Hepatocyte (in vitro differentiated cells): Measurements from ENCODE around the gene C20orf141. TPM values are rescaled to one million over a fixed set of nuclear protein-coding genes. Genes with fewer than 3 reads are reported as not detected.

ENCODE experiments used
- DNase-seq: peaks from one replicate; pipeline ENCODE4 v3.0.0-alpha.2; 2016; ENCODE audit warnings: low spot score
- H2AFZ ChIP-seq: fragments of 200-600 bp; sonication (generic); 2 replicates; pipeline ENCODE4 v1.6.0; 2016; ENCODE audit warnings: antibody characterized with exemption, mild to moderate bottlenecking
- H3K27ac ChIP-seq: fragments of 200-600 bp; sonication (generic); 2 replicates; pipeline ENCODE4 v1.5.1; 2016; ENCODE audit warnings: mild to moderate bottlenecking
- H3K27me3 ChIP-seq: fragments of 200-600 bp; sonication (generic); 2 replicates; pipeline ENCODE4 v1.6.1; 2016
- H3K36me3 ChIP-seq: fragments of 200-600 bp; sonication (generic); replicated peaks from 2 replicates; pipeline ENCODE4 v1.5.1; 2016; ENCODE audit warnings: low read depth; ENCODE audit not compliant: insufficient read depth
- H3K4me1 ChIP-seq: fragments of 200-600 bp; sonication (generic); 2 replicates; pipeline ENCODE4 v1.5.1; 2016; ENCODE audit warnings: mild to moderate bottlenecking, moderate library complexity; ENCODE audit not compliant: insufficient read depth
- H3K4me2 ChIP-seq: fragments of 200-600 bp; sonication (generic); 2 replicates; pipeline ENCODE4 v1.6.0; 2016
- H3K4me3 ChIP-seq: fragments of 200-600 bp; sonication (generic); 2 replicates; pipeline ENCODE4 v1.5.1; 2016; ENCODE audit warnings: mild to moderate bottlenecking
- H3K79me2 ChIP-seq: fragments of 200-600 bp; sonication (generic); 2 replicates; pipeline ENCODE4 v1.6.0; 2017; ENCODE audit warnings: mild to moderate bottlenecking
- H3K9me2 ChIP-seq: fragments of 200-600 bp; sonication (generic); replicated peaks from 2 replicates; pipeline ENCODE4 v1.6.0; 2017; ENCODE audit warnings: mild to moderate bottlenecking; ENCODE audit not compliant: insufficient read depth
- H3K9me3 ChIP-seq: fragments of 200-600 bp; sonication (generic); 2 replicates; pipeline ENCODE4 v1.5.1; 2016; ENCODE audit warnings: low read depth, mild to moderate bottlenecking
- H4K20me1 ChIP-seq: fragments of 200-600 bp; sonication (generic); 2 replicates; pipeline ENCODE4 v1.6.0; 2016; ENCODE audit warnings: mild to moderate bottlenecking; ENCODE audit not compliant: insufficient read depth, poor library complexity, severe bottlenecking
- CTCF ChIP-seq: fragments of 200-600 bp; sonication (generic); IDR thresholded peaks from 2 replicates; pipeline ENCODE4 v1.5.1; 2016; ENCODE audit warnings: antibody characterized with exemption, mild to moderate bottlenecking; ENCODE audit not compliant: poor library complexity
- EZH2 ChIP-seq: fragments of 200-600 bp; sonication (generic); IDR thresholded peaks from 2 replicates; pipeline ENCODE4 v1.6.1; 2016; ENCODE audit warnings: antibody characterized with exemption, mild to moderate bottlenecking, borderline replicate concordance
- EZH2phosphoT487 ChIP-seq: fragments of 200-600 bp; sonication (generic); IDR thresholded peaks from one replicate; pipeline ENCODE4 v1.6.1; 2018; ENCODE audit warnings: antibody characterized with exemption, mild to moderate bottlenecking, low read depth, moderate library complexity; ENCODE audit not compliant: unreplicated experiment, severe bottlenecking
- WGBS: methylation state at CpG from one replicate; pipeline ENCODE4 v1.1.6; 2016; ENCODE audit warnings: low lambda C conversion rate; ENCODE audit errors: missing lambda C conversion rate; 5-methylcytosine and 5-hydroxymethylcytosine counted together
- polyA plus RNA-seq: library from polyadenylated mRNA; unstranded; fragments of >200 nt; fragmentation: Nextera tagmentation; extraction: Ambion mirVana; gene quantifications from 2 replicates; pipeline ENCODE4 v1.2.1, GENCODE V29; 2016
- total RNA-seq: library from RNA; depleted of rRNA; stranded (reverse); fragments of >200 nt; gene quantifications from 2 replicates; pipeline ENCODE4 v1.2.3, GENCODE V29; 2014

The C20orf141 gene
- total and polyA plus RNA-seq, 2 experiments from 2014 or later: not detected

DNA sequence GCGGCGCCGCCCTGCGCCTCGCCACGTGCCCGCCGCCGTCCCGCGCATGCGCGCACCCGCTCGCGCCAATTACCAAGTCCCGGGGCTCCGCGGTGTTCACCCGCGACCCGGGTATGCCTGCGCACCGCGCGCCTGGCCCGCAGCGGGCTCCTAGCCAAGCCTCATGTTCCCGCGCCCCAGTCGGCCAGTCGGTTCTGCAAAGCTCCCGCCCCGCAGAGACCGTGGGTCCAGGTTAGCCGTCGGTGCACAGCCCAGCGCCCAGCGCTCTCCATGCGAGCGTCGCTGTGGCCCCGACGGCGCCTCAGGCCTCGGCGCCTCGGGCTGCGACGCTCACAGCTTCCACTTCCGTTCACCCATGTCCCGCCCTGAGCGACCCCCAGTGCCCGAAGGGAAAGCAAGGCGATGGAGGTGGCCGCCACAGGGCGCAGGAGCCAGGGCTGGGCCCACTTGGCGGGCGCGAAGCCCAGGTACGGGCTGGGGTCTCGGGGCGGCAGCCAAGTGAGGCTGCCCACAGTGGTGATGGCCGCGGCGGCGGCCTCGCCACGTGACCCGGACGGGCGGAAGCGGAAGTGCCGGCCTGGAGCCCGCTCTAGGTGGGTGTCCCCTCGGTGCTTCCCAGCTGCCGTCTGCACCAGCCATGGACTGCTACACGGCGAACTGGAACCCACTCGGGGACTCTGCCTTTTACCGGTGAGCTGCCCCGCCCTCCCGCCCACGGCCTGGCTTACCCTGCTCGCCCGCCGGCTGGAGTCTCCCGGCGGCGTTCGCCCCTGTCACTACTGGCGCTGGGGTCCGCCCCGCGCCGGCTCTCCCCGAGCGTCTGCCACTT is 25.6 kb downstream of the C20orf141 start, which contains the start of the genes PCED1A and VPS16:
PCED1A (minus strand) TSS at position 518 of the 829 bp plus-strand sequence. CDS start 743 bp downstream, outside the sequence.
VPS16 (plus strand) TSS at position 608 of the 829 bp plus-strand sequence; CDS start at position 638, 30 bp downstream.
- 20% methylated on average over 55 of the region's 98 CpGs for WGBS
- peak within 1 kb of the TSS; percentile 97 for H3K27ac ChIP-seq
- H3K9me3 ChIP-seq: no peaks in the 10 kb centered on the region
- no peaks in the 10 kb centered on the region for H4K20me1 ChIP-seq
- H3K79me2 ChIP-seq: peaks cover 35% of the 10 kb centered on the region
- peak within 1 kb of the TSS; percentile 99 for H3K4me2 ChIP-seq
- peak within 1 kb of the TSS; percentile 100 for H2AFZ ChIP-seq
- no peaks in the 10 kb centered on the region for H3K36me3 ChIP-seq
- TF ChIP-seq EZH2phosphoT487 (no peak), CTCF (no peak), EZH2 (no peak)
- H3K9me2 ChIP-seq: no peaks in the 10 kb centered on the region
- peak within 1 kb of the TSS; percentile 98 for H3K4me3 ChIP-seq
- DNase-seq: peak; percentile 94
- H3K27me3 ChIP-seq: no peaks in the 10 kb centered on the region
- H3K4me1 ChIP-seq: peaks cover 15% of the 10 kb centered on the region

DNA sequence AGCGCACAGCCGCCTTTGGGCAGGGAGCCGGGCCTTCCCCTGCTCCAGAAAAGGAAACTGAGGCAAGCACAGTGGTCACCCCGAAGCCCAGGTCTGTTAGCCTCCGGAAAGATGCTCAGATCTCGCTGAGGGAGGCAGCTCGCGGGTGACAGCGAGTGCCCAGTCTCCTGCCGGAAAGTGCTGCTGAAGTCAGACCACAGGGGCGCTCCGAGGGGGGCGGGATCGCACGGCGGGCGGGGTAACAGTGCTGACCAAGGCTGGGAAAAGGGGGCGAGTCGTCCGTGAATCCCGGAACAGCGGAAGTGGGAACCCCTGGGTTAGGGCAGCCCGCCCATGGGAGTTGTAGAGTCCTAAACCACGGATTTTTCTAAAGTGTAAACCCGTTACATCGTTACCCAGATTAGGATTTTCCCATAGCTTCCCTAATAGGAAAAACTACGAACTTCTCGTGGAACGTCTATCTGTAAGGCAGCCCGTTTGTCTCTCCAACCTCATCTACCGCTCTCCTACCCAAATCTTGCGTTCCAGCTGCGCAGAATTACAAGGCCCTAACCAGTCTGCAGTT is 26.3 kb downstream of the C20orf141 start:
- Histone ChIP-seq H2AFZ (peak overlapping the region; percentile 100), H3K27ac (peak overlapping the region; percentile 97), H3K4me1 (peaks cover 15% of the 10 kb centered on the region), H3K36me3 (no peaks in the 10 kb centered on the region), H3K4me2 (peak overlapping the region; percentile 99), H4K20me1 (no peaks in the 10 kb centered on the region), H3K9me3 (no peaks in the 10 kb centered on the region), H3K79me2 (peaks cover 35% of the 10 kb centered on the region), H3K4me3 (peak overlapping the region; percentile 98), H3K9me2 (no peaks in the 10 kb centered on the region), H3K27me3 (no peaks in the 10 kb centered on the region)
- WGBS: 5% methylated on average over 27 of the region's 33 CpGs
- TF ChIP-seq CTCF (no peak), EZH2phosphoT487 (no peak), EZH2 (no peak)
- DNase-seq: peak; percentile 70

DNA sequence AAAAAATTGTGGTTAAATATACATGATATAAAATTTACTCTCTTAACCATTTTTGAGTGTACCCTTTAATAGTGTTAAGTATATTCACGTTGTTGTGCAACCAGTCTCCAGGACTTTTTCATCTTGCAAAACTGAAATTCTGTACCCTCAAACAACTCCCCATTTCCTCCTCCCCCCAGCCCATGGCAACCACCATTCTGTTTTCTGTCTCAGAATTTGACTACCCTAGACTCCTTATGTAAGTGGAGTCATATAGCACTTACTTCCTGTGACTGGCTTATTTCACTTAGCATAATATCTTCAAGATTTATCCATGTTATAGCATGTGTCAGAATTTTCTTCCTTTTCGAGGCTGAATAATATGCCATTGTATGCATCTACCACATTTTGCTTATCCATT is 30.8 kb downstream of the C20orf141 start:
- Histone ChIP-seq H3K79me2 (peaks cover 22% of the 10 kb centered on the region), H3K9me3 (no peaks in the 10 kb centered on the region), H4K20me1 (no peaks in the 10 kb centered on the region), H3K4me3 (no peak overlapping the region), H3K4me2 (no peak overlapping the region), H3K27ac (no peak overlapping the region), H3K9me2 (no peaks in the 10 kb centered on the region), H3K27me3 (no peaks in the 10 kb centered on the region), H2AFZ (no peak overlapping the region), H3K4me1 (peaks cover 4% of the 10 kb centered on the region), H3K36me3 (no peaks in the 10 kb centered on the region)
- DNase-seq: no peak
- TF ChIP-seq CTCF (no peak), EZH2 (no peak), EZH2phosphoT487 (no peak)
- 95% methylated on average over 2 of the region's 2 CpGs for WGBS
